Measurements from ENCODE around the gene LONRF3. TPM values are rescaled to one million over a fixed set of nuclear protein-coding genes. Genes with fewer than 3 reads are reported as not detected.

LONRF3 gene
- total and polyA plus RNA-seq, 2 of the 13 experiments (the other 11 are each of a cell fraction or from before 2014, with no cell fraction given), result 4.8 to 11.6 TPM

DNA sequence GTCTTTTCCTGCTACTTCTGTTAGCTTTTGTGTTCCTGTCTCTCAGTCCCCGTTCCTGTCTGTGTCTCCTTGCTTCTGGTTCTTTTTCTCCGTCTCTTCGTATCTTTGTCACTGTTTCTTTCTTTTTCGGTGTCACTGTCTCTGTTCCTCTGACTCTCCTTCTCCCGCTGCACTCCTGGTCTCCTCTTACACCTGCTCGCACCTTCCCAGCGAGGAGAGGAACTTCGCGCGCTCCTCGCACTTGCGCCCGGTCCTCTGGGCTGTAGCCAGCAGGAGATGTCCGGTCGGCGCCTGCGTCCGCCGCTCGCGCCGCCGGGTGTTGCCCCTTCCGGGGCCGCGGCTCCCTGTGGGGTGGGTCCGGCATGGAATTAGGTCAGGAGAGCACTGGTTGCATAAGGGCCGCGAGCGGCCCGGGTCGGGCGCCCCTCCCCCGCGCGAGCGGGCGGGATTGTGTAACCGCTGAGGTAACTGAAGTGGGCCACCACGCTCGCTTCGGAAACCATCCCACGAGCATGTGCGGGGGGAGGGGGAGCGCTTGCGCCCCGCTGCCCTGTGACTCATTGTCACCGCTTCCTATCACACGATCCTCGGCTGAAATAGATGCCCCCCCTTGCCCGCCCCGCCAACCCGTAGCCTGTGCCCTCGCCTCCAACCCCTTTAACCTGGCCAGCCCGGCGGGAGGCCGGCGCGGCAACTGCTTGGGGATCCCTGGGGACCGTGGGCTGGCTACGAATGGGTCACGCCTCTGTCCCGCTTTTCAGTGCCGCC, 1.6 kb downstream of the LONRF3 start (continued):
- no peak for TF ChIP-seq TSC22D2 (CRISPR knock-in tag; IDR thresholded peaks at IDR 0.05; ENCODE audit: borderline replicate concordance)
- 0 out of 2 replicates have a peak, but pooled peaks have one; percentile 57 for TF ChIP-seq KDM3A (CRISPR knock-in tag; IDR thresholded peaks at IDR 0.05; ENCODE audit: low read depth)
- no peak for TF ChIP-seq ZNF891 (CRISPR knock-in tag; IDR thresholded peaks at IDR 0.05)
- TF ChIP-seq SATB2 (CRISPR knock-in tag; IDR thresholded peaks at IDR 0.05), result no peak; the same call in 1 of the 2 replicates
- TF ChIP-seq ATM (IDR thresholded peaks at IDR 0.05; ENCODE audit: borderline replicate concordance), result no peak
- no peak for TF ChIP-seq KDM5A (IDR thresholded peaks at IDR 0.05; ENCODE audit: borderline replicate concordance, low read length)
- peak; percentile 45; the same call in 1 of the 2 replicates for TF ChIP-seq NFKBIZ (CRISPR knock-in tag; IDR thresholded peaks at IDR 0.05)
- no peak for TF ChIP-seq ZNF33B (CRISPR knock-in tag; IDR thresholded peaks at IDR 0.05)
- no peak for TF ChIP-seq ZNF282 (IDR thresholded peaks at IDR 0.05; ENCODE audit: partially characterized antibody)
- TF ChIP-seq TAF15 (IDR thresholded peaks at IDR 0.05; ENCODE audit: low read depth, low read length, poor library complexity, severe bottlenecking), result no peak
- no peak for TF ChIP-seq DDIT3 (CRISPR knock-in tag; IDR thresholded peaks at IDR 0.05)
- TF ChIP-seq FOXO4 (CRISPR knock-in tag; conservative IDR thresholded peaks at IDR 0.05), result no peak

All from HepG2 (cell line).